ENCODE results near the gene FAM53C. TPM values are rescaled to one million over a fixed set of nuclear protein-coding genes. Genes with fewer than 3 reads are reported as not detected.
"Not testable (repeated sequence)": the region's sequence is repeated elsewhere in the genome, so short reads cannot be mapped to it uniquely, and the experiment has no call there.

The FAM53C gene
- total RNA-seq: 10 to 100 TPM; 17.8 to 20.0 TPM
- long read RNA-seq, partial matches to known transcripts: 26 of 26 reads
- long read RNA-seq, other reads (novel, unspliced or antisense): 0 of 26 reads

- ATAC-seq (peak; percentile 95 to 96), DNase-seq (peak; percentile 93)
- intact Hi-C loops (cut with DNase I): no loop called here
Measured at GRCh38 chr5:138337685-138338410, at the start of gene FAM53C. FAM53C (plus strand) TSS chr5:138338266; CDS start chr5:138341336, 3,070 bp downstream.

- intact Hi-C loops (cut with DNase I): no loop called here
- DNase-seq (no peak), ATAC-seq (no peak)
Measured at GRCh38 chr5:138289296-138289695, 48.8 kb upstream of the FAM53C start.

- ATAC-seq: no peak
- DNase-seq: no peak
- intact Hi-C loops (cut with DNase I): no loop called here
Measured at GRCh38 chr5:138303372-138303771, 34.7 kb upstream of the FAM53C start.

DNA sequence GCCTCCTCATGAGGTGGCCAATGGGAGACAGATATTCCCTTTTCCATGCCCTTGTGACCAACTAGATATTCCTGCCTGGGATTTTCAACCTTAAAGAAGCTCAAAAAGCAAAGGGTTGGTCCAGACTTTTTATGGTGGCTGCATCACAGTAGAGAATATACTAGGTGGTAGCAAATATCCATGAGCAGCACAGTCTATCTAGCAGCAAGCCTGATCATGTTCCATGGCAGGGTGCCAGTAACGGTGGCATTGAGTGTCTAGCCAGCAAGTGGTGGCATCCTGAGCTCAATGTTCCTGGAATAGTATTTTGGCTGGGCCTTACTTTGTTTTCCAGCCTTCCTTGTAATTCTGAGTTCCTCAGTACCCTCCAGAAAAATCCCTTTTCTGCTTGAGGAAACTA is 32.3 kb upstream of the FAM53C start:
- peak; percentile 71 to 77 for ATAC-seq
- DNase-seq: peak; percentile 70
- intact Hi-C loops (cut with DNase I): no loop called here

- DNase-seq (no peak), ATAC-seq (no peak)
- intact Hi-C loops (cut with DNase I): no loop called here
Measured at GRCh38 chr5:138315751-138316278, 22.3 kb upstream of the FAM53C start.

DNA sequence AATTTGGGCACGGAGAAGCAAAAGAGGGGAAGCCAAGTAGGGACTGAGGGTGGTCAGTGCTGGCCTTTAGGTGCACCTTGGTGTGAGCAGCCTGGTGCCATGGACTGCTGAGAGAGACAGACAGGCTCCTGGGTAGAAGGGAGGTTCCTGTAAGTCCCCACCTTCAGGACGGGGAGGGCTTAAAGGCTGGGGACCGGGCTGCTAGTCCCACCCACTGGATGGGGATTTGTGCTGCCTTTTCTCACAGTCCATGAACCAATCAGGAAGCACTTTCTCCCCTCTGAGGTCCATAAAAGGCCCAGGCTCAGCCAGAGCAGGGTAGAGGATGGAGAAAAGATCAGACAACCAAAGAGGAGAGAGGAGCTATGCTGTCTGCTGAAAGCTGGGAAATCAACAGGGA is 21.7 kb upstream of the FAM53C start:
- ATAC-seq: no peak
- no peak for DNase-seq
- intact Hi-C loops (cut with DNase I): no loop called here

DNA sequence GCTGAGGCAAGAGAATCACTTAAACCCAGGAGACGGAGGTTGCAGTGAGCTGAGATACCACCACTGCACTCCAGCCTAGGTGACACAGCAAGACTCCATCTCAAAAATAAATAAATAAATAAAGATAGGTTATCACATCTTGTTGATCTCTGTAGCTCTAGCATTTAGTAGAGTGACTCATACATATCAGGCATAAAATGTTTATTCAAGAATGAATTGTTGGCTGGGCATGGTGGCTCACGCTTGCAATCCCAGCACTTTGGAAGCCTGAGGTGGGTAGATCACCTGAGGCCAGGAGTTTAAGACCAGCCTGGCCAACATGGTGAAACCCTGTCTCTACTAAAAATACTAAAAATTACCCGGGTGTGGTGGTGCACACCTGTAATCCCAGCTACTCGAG is 19.9 kb upstream of the FAM53C start:
- intact Hi-C loops (cut with DNase I); DNase-seq; ATAC-seq: not testable (repeated sequence)

DNA sequence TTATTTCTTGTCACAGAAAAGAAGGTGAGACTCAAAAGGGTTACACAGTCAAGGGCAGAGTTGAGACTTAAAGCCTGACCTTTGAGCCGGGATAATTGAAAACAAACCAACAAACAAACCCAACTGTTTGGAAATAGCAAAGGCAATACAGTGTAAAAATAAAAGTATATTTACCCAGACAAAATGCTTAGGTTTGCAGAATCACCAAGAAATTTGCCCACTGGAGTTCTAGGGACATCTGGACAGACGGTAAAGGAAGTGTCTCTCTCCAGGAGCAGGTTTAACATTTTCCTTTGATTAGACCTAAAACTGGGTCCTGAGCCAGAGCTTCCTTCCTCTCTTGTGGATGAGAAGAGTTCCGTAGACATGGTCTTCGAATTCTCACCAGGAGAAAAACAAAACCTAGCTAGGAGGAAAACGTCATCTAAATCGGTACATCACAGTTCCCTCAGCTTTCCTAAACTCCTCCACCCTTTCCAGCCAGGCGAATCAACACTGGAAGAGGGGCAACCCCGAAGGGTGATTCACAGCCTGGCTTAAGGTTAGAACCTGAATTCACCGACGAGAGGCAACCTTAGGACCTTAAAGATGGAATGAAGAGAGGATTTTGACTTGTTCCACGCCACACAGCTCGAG is 7.1 kb upstream of the FAM53C start:
- ATAC-seq: no peak
- intact Hi-C loops (cut with DNase I): no loop called here
- no peak for DNase-seq

GRCh38 chr5:138331449-138332368 is 6.4 kb upstream of the FAM53C start, which contains the start of gene CDC25C:
CDC25C (minus strand) TSS chr5:138331804; CDS start chr5:138331180, 624 bp downstream.
- DNase-seq: peak; percentile 99
- ATAC-seq: peak; percentile 100
- intact Hi-C loops (cut with DNase I): no loop called here

DNA sequence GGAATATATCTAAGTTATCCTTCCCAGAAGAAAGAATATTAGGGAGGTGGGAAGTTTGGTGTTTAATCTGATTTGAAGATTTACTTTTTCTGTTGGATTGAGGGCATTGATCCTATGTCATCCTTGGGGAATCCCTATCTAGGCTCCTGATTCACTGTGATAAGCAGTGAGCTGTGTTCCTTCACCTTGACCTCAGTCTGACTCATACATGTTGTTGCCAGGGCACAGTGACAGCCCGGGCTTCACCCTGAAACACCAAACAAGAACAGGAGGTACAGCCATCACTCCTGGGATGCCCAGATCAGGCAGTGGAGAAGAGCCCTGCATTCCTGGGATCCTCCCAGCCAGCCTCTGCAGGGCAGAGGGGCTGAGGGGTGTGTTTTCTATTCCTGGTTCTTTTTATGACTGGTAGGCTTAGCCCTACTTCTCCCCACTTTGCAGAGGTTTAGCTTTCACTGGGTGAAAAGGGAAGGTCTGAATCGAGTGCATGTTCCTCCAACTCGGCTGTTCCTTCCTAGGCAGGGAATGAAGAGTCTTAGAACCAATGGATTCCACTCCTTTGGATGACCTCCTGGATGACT is 3.1 kb upstream of the FAM53C start:
- intact Hi-C loops (cut with DNase I): no loop called here
- no peak for ATAC-seq

DNA sequence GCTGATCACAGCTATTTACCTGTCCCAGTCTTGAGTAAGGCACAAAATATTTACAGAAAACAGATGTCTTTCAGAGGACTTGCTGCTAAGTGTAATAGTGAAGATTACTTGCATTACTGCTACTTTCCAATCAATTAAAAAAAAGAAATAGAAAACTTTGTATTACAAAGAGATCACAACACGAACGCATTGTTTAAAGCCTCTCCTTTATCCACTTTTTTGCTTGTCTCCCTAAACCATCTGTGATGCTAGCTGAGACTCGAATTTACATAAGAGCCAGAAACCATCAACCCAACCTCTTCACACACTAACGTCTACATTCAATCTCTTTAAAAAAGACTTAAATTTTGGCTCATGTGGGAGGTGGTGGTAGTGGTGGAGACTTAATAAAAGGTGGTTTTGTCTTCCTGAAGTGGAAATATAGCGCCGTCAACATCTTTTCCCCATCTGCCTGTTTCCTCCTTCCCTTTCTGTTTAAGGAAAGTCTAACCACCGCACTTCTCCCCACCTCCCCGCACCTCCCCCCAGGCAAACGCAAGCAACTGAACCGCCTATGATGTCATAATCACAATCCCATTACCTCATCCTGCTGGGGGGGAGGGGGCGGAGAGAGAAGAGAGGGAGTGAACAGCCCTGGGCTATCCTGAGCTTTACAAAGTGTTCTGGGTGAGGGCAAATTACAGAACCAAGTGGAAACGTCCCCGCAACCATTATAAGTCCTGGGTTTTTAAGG is 948 bp upstream of the FAM53C start:
- ATAC-seq (peak; percentile 56 to 76), DNase-seq (peak; percentile 82)
- intact Hi-C loops (cut with DNase I): no loop called here

More for the DNA sequence above, 3.1 kb upstream of the FAM53C start:
- DNase-seq: no peak

- no peak for DNase-seq
- intact Hi-C loops (cut with DNase I): no loop called here
- ATAC-seq: no peak
Measured at GRCh38 chr5:138338411-138339090, 485 bp downstream of the FAM53C start.

GRCh38 chr5:138339091-138339456 is 1.0 kb downstream of the FAM53C start:
- intact Hi-C loops (cut with DNase I): no loop called here
- ATAC-seq (no peak), DNase-seq (no peak)

DNA sequence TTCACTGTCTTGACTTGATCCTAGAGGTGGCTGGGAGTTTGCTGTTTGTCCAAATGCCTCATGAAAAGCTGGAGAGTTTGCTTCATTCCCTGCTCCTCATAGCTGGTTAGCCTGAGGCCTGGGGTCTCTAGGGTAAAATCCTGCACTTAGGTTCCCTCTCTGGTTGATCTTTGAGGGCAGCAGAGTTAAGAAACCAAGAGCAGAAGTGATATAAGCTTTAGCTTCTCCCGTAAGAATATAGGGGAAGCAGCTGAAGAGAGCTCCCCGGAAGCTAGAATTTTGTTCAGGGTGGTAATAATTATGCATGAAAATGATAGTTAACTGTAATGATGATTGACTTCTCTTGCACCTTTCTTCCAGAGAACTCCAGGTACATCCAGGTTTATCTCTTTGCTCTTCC is 1.4 kb downstream of the FAM53C start:
- no peak for ATAC-seq
- DNase-seq: no peak
- intact Hi-C loops (cut with DNase I): no loop called here

GRCh38 chr5:138340008-138340407 is 1.9 kb downstream of the FAM53C start:
- ATAC-seq: no peak
- intact Hi-C loops (cut with DNase I): no loop called here
- no peak for DNase-seq

DNA sequence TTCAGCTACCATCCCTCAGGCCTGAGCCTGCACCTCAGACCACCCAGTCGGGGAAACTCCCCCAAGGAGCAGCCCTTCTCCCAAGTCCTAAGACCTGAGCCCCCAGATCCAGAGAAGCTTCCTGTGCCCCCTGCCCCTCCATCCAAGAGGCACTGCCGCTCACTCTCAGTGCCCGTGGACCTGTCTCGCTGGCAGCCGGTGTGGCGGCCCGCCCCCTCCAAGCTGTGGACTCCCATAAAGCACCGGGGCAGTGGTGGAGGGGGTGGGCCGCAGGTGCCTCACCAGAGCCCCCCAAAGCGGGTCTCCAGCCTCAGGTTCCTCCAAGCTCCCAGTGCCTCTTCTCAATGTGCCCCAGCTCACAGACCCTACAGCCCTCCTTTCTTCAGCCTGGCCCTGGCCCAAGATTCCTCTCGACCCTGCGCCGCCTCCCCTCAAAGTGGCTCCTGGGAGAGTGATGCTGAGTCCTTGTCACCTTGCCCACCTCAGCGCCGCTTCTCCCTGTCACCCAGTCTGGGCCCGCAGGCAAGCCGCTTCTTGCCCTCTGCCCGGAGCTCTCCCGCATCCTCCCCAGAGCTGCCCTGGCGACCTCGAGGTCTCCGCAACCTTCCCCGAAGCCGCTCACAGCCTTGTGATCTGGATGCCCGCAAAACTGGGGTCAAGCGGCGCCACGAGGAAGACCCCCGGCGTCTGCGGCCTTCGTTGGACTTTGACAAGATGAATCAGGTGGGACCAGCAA is 7.0 kb downstream of the FAM53C start:
- intact Hi-C loops (cut with DNase I): no loop called here
- ATAC-seq (no peak), DNase-seq (no peak)

DNA sequence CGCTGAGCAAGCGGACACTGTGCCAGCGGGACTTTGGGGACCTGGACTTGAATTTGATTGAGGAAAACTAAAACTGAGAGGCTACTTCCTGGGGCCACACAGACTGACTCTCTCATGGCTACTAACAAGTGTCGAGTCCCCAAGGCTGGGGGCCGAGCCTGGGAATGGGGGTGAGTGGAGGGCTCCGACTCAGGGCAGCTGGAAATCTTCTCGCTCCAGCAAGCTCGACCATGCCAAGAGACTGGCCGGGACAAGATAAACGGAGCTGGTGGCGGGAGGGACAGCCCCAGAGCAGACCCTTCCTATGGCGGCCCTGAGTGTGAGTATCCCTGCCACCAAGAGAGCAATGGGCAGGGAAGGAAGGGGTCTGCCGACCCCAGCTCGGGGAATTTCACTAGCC is 8.8 kb downstream of the FAM53C start:
- DNase-seq (no peak), ATAC-seq (no peak)
- intact Hi-C loops (cut with DNase I): no loop called here
